Measurements from ENCODE around the gene GFPT2.

GRCh38 chr5:180297587-180298282 is 55.4 kb downstream of the GFPT2 start:
- TF ChIP-seq STAT5B (CRISPR knock-in tag; IDR thresholded peaks at IDR 0.05) = no peak
- TF ChIP-seq NFE2L1 (tag; IDR thresholded peaks at IDR 0.05; ENCODE audit: borderline replicate concordance, low read depth) = no peak
- no peak for TF ChIP-seq RNF2 (IDR thresholded peaks at IDR 0.05)
- TF ChIP-seq ZBTB17 (CRISPR knock-in tag; IDR thresholded peaks at IDR 0.05) = no peak
- no peak for TF ChIP-seq CTCF (IDR thresholded peaks at IDR 0.05 in 2 of 3, conservative IDR thresholded peaks at IDR 0.05 in 1 of 3; ENCODE audit: insufficient read depth in 2 of 3, low read depth in 1 of 3, low read length in 3 of 3)
- TF ChIP-seq RFX5 (IDR thresholded peaks at IDR 0.05; ENCODE audit: low read depth, low read length) = no peak
- TF ChIP-seq U2AF2 (optimal IDR thresholded peaks at IDR 0.05; ENCODE audit: low read depth, low read length) = no peak
- no peak for TF ChIP-seq RAD51 (IDR thresholded peaks at IDR 0.05; ENCODE audit: borderline replicate concordance, low read depth)
- no peak for TF ChIP-seq ZNF175 (CRISPR knock-in tag; IDR thresholded peaks at IDR 0.05; ENCODE audit: low read depth)
- TF ChIP-seq ELK1 (CRISPR knock-in tag; IDR thresholded peaks at IDR 0.05) = no peak
- no peak for TF ChIP-seq AFF4 (CRISPR knock-in tag; IDR thresholded peaks at IDR 0.05)

Measured in K562 (cell line).